Glomerular visceral epithelial cell (primary cell): ENCODE measurements around the gene DPP6.
"Not testable (repeated sequence)": the region's sequence is repeated elsewhere in the genome, so short reads cannot be mapped to it uniquely, and the experiment has no call there.

Experiments used
- DNase-seq: peaks from one replicate; pipeline ENCODE4 v3.0.0-alpha.2; 2016; ENCODE audit errors: extremely low spot score

Gene DPP6

DNA sequence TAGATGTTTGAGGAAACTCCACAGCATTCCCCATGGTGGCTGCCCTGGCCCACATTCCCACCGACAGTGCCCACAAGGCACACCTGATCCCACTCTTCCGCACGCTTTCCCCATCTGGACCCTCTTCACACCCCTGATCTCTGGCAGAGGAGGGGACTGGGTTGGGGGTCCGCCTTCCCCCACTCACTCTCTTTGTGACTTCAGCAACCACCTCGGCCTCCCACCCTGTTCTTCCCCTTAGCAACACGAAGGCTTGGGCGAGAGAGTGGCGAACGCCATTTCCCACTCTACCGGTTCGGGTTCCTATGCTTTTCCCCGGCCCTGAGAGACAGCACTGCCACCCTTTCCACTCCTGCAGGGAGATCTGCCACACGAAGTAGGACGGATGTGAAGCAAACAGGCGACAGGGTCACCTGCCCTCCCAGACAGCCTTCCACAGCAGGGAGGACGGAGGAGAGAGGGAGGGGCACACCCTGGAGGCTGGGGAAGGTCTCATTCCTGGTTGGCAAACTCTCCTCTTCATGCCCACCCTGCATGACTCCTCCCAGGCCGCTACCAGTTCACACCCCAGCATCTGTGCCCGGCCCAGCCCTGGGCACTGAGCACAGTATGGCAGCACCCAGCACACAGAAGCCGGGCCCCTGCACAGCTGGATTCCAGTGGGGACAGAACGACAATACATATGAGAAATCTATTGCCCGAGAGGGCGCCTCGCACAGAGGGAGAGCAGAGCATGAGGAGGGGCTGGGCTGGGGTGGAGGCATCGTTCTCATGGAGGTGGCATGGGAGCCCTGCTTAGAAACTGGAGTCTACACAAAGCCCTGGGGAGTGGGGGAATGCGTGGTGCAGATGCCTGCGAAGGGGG, 857.3 kb downstream of the DPP6 start:
- DNase-seq, result no peak

GRCh38 chr7:154910125-154910524, 857.9 kb downstream of the DPP6 start:
- no peak for DNase-seq

GRCh38 chr7:154910977-154911376, 858.8 kb downstream of the DPP6 start:
- DNase-seq, result no peak

GRCh38 chr7:154911411-154911810, 859.2 kb downstream of the DPP6 start:
- no peak for DNase-seq

DNA sequence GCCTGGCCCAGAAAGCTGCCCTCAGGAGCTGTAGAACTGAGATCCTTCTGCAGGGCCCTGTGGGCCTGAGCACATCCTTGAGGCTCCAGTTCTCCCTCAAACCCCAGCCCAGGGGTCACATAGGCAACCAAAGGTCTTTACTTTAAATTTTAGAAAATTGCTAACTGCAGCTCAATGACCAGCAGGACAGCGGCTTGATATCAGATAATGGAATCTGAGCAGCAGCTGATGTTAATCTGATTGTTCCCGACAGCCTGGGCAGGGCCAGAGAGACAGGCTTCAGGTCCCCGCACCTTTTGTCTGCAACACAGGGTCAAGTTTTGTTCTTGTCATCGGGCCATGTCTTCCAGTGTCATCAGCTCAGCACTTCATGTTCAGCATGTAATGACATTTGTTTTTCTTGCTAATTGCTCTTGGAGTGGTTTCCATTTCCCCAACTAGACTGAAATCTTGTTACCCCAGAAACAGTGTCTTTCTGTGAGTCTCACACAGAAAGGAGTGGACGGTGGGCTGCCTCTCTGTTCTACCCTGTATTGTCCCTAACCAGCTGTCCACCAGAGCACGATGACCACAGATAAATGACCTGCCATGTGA, 859.8 kb downstream of the DPP6 start:
- no peak for DNase-seq

GRCh38 chr7:154912871-154913637, 860.9 kb downstream of the DPP6 start:
- DNase-seq, result no peak

DNA sequence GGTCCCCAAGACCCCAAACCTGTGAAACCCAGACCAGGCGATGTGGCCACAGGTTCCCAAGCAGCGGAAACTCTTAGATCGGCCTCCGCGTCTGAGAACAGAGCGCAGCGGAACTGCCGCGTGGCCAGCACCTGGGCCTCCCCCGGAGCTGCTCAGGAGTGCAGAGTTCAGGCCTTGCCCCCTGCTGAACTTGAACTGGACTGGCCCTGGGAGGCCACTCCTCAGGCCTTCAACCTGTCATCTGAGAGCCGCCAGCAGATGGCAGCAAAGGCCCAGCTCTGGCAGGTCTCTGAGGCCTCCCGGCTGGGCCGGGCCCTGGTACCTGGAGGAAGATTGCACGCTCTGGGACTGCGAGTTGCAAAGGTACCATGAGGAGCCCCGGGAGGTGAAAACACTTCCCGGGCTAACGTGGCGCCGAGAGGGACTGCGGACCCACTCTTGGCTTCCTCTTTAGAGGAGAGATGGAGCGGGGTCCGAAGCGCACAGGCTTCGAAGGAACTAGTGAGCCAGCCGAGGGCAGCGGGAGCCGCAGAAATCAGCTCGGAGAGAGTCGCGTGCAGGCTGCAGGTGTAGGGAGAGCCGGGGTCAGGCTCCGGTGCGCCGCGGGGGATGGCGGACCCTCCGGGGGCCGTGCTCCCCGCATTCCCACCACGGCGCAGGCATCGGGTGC, 861.6 kb downstream of the DPP6 start:
- peak; percentile 67 for DNase-seq

- DNase-seq, result no peak
These were observed 862.3 kb downstream of the DPP6 start for GRCh38 chr7:154914308-154914995.

GRCh38 chr7:154914996-154915380, 862.8 kb downstream of the DPP6 start:
- DNase-seq, result no peak

DNA sequence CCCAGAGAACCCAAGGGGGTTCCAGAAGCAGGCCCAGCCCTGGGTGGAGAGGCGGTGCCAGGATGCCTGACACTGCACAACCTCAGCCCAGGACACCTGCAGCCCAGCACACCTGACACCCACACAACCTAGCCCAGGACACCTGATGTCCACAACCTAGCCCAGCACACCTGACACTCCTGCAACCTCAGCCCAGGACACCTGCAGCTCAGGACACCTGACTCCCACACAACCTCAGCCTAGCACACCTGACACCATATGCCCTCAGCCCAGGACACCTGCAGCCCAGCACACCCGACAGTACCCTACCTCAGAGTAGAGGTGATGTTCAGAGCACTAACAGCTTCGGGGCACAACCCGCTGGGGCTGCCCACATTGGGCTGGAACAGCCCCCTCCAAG, 863.4 kb downstream of the DPP6 start:
- no peak for DNase-seq

DNA sequence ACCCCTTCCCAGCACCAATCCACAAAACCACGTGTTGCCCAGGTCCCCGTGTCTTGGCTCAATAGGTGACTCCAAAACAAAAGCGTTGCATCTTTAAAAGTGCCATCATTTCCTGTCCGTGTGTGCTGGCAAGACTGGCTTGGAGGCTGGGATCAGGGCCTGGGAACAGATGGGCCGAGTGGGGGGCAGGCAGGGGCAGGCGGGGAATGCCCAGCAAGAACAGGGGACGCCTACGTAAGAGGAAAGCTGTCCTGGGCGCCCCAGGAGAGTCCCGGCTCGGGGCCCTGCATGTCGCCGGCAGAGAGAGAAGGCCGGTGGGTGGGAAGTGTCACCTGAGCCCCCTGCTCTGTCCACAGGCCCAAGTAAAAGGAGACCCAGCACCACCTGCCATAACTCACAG, 864.2 kb downstream of the DPP6 start:
- DNase-seq, result no peak

DNA sequence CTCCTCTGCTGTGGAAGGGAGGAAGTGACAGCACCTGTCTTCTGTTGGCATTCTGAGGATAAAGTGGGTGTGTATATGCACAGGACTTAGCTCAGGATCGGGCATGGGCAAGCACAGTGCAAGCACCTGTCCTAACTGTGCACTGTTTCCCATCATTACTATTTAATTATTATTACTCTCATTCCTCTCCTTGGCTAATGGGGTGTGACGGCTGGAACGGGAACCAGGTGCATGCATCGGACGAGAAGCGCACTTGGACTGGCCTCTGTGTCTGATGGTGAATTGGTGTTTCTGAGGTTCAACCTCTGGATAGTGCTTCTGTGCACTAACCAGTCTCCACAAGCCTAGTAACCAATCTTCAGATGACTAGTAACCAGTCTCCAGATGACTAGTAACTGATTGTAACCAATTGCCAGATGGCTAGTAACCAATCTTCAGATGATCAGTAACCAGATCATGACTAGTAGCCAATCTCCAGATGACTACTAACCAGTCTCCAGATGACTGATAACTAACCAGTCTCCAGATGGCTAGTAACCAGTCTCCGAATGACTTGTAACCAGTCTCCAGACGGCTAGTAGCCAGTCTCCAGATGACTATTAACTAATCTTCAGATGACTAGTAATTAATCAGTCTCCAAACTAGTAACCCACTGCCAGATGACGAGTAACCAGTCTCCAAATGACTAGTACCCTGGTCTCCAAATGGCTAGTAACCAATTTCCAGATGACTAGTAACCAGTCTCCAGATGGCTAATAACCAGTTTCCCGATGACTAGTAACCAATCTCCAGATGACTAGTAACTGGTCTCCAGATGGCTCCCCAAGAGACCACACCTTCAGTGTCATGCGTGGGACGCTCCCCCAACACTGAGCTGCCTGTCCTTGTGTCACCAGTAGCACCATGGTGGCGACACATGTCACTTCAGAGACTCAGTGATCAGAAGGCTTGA, 864.9 kb downstream of the DPP6 start:
- DNase-seq, result no peak

GRCh38 chr7:154917808-154918160, 865.6 kb downstream of the DPP6 start:
- DNase-seq, result no peak

GRCh38 chr7:154918266-154918665, 866.1 kb downstream of the DPP6 start:
- DNase-seq, result no peak

GRCh38 chr7:154918741-154919140, 866.5 kb downstream of the DPP6 start:
- no peak for DNase-seq

- DNase-seq, result no peak
These were observed 867.4 kb downstream of the DPP6 start for GRCh38 chr7:154919344-154920225.

GRCh38 chr7:154922472-154922871, 870.3 kb downstream of the DPP6 start:
- DNase-seq, result not testable (repeated sequence)

GRCh38 chr7:154927624-154928125, 875.5 kb downstream of the DPP6 start:
- DNase-seq, result peak; percentile 68
